Mesothelial cell of epicardium (in vitro differentiated cells): Measurements from ENCODE around the gene GLI1. TPM values are rescaled to one million over a fixed set of nuclear protein-coding genes. Genes with fewer than 3 reads are reported as not detected.
"Not testable (repeated sequence)": the region's sequence is repeated elsewhere in the genome, so short reads cannot be mapped to it uniquely, and the experiment has no call there.

Experiments
- DNase-seq, 2 experiments: peaks; one replicate each; pipeline ENCODE4 v3.0.0; 2021; ENCODE audit warnings: low spot score in 2 of 2; ENCODE audit not compliant: unreplicated experiment in 2 of 2
- H3K27ac Mint-ChIP-seq: 2 replicates; pipeline ENCODE4 v1.8.0; 2021; ENCODE audit warnings: mixed read lengths
- H3K27me3 Mint-ChIP-seq: 2 replicates; pipeline ENCODE4 v1.8.0; 2021; ENCODE audit warnings: low read depth, mixed read lengths
- H3K36me3 Mint-ChIP-seq: 2 replicates; pipeline ENCODE4 v1.8.0; 2021; ENCODE audit warnings: mixed read lengths
- H3K4me1 Mint-ChIP-seq: 2 replicates; pipeline ENCODE4 v1.8.0; 2021; ENCODE audit warnings: mixed read lengths
- H3K4me3 Mint-ChIP-seq: 2 replicates; pipeline ENCODE4 v1.8.0; 2021; ENCODE audit warnings: mild to moderate bottlenecking, moderate library complexity, mixed read lengths
- H3K9me3 Mint-ChIP-seq: 2 replicates; pipeline ENCODE4 v1.8.0; 2021; ENCODE audit warnings: mixed read lengths
- total RNA-seq: library from RNA; stranded (reverse); gene quantifications from 3 replicates; pipeline ENCODE4 v1.2.1, GENCODE V29; 2021
- TF ChIP-seq, protein P1 (sequence below): fragments of 200-600 bp; sonication (generic); IDR thresholded peaks from one replicate; pipeline ENCODE4 v1.5.0; 2021; ENCODE audit warnings: antibody characterized with exemption; ENCODE audit not compliant: unreplicated experiment

The GLI1 gene
- total RNA-seq, 1 donor from 2014 or later = 10.1 TPM

DNA sequence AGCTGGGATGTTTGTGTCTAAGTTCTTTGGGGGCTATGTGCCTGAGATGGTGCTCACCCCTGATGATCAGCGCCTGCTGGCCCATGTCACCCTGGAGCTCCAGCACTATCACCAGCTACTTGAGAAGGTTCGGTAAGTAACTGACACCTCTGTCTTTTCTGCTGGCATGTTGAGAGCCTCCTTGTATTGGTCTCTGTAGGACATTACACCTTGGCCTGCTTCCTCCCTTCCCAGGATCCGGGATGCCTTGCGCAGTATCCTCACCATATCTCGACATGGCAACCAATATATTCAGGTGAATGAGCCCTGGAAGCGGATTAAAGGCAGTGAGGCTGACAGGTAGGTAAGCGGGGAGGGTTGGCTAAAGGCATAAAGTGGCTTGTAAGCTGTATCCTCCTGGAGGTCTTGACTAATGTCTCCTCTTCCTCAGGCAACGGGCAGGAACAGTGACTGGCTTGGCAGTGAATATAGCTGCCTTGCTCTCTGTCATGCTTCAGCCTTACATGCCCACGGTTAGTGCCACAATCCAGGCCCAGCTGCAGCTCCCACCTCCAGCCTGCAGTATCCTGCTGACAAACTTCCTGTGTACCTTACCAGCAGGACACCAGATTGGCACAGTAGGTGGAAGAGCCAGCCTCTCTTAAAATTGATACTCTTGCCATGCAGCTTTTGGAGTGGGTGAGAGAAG lies 55.3 kb downstream of the GLI1 start:
- DNase-seq = no peak
- Mint-ChIP-seq H3K27ac (no peak overlapping the region), H3K36me3 (peaks cover 42% of the 10 kb centered on the region), H3K27me3 (no peaks in the 10 kb centered on the region), H3K4me3 (no peak overlapping the region), H3K9me3 (no peaks in the 10 kb centered on the region), H3K4me1 (peaks cover 16% of the 10 kb centered on the region)
- TF ChIP-seq, protein P1, sequence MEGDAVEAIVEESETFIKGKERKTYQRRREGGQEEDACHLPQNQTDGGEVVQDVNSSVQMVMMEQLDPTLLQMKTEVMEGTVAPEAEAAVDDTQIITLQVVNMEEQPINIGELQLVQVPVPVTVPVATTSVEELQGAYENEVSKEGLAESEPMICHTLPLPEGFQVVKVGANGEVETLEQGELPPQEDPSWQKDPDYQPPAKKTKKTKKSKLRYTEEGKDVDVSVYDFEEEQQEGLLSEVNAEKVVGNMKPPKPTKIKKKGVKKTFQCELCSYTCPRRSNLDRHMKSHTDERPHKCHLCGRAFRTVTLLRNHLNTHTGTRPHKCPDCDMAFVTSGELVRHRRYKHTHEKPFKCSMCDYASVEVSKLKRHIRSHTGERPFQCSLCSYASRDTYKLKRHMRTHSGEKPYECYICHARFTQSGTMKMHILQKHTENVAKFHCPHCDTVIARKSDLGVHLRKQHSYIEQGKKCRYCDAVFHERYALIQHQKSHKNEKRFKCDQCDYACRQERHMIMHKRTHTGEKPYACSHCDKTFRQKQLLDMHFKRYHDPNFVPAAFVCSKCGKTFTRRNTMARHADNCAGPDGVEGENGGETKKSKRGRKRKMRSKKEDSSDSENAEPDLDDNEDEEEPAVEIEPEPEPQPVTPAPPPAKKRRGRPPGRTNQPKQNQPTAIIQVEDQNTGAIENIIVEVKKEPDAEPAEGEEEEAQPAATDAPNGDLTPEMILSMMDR = no peak

DNA sequence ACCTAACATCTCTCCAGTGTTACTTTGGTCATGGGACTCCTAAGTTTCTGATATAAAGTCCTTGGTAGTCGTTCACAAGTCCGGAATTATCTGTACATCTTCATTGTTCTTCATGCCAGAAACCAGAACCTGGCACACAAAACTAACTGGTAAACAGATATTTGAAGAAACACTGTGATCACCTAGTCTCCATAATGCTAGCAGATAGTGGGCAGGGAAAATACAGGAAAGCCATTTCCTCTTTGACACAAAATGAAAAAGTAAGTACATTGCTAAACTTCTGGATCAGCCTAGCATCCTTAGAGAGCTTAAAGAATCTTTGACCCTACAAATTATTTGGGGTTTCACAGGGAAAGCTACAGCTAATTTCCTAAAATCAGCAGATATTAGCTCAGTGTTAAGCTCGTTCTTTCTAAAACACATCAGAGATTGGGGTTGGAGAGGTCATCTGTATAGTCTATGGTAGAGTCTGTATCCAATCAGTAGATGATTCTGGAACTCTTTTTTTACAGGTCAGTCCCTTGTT lies 55.9 kb downstream of the GLI1 start:
- no peak for DNase-seq
- Mint-ChIP-seq H3K36me3 (peaks cover 41% of the 10 kb centered on the region), H3K27me3 (no peaks in the 10 kb centered on the region), H3K4me1 (peaks cover 16% of the 10 kb centered on the region), H3K27ac (no peak overlapping the region), H3K4me3 (no peak overlapping the region), H3K9me3 (no peaks in the 10 kb centered on the region)
- TF ChIP-seq, protein P1 = no peak

DNA sequence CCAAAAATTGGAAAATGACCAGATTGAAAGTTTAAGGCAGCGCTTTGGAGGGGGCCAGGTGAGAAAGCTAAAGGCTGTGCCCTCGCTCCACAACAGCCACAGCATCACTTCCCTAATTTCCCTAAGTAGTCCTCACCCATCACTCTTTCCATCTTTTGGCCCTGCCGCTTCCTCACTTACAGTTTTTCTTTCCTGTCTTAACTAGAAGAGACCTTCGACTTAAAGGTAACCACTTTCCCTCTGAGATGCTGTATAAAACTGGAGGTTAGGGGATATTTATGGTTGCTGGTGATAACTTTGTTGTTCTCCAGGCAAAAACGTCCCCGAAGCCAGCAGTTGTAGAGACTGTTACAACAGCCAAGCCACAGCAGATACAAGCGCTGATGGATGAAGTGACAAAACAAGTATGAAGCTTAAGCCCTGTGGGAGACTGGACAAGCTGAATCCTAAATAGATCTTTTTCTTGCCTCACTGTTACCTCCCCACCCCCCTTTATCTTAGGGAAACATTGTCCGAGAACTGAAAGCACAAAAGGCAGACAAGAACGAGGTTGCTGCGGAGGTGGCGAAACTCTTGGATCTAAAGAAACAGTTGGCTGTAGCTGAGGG lies 56.5 kb downstream of the GLI1 start:
- Mint-ChIP-seq H3K9me3 (no peaks in the 10 kb centered on the region), H3K4me3 (no peak overlapping the region), H3K27me3 (no peaks in the 10 kb centered on the region), H3K27ac (peak overlapping the region; percentile 48), H3K36me3 (peaks cover 41% of the 10 kb centered on the region), H3K4me1 (peaks cover 18% of the 10 kb centered on the region)
- DNase-seq = no peak
- TF ChIP-seq, protein P1 = no peak

DNA sequence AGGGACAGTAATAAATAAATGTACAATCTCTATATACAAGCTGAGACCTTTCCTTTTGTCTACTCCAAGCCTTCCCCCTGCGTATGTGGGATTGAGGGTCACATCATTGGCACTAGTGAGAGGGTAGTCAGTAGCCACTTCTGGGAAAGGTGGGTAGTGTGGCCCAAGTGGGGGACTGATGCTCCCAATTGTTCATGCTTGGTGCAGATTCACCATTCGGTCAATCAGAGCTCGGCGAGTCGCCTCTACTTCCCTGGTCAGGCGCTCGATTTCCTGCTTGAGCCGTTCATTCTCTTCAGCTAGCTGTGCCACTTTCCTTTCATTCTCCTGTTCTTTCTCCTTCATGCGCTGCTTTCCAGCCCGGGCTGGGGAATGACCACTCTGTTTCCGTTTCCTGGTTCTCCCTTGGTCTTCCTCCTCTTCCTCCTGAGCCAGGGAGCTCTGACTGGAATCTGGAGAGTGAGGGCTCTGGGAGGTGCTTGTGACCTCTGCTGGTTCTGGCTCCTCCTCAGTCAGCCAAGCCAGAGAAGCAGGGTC lies 57.1 kb downstream of the GLI1 start:
- peaks cover 41% of the 10 kb centered on the region for H3K36me3 Mint-ChIP-seq
- TF ChIP-seq, protein P1 = no peak
- no peaks in the 10 kb centered on the region for H3K9me3 Mint-ChIP-seq
- no peaks in the 10 kb centered on the region for H3K27me3 Mint-ChIP-seq
- H3K4me1 Mint-ChIP-seq = peaks cover 25% of the 10 kb centered on the region
- no peak for DNase-seq
- no peak overlapping the region for H3K4me3 Mint-ChIP-seq
- H3K27ac Mint-ChIP-seq = peak overlapping the region; percentile 48

DNA sequence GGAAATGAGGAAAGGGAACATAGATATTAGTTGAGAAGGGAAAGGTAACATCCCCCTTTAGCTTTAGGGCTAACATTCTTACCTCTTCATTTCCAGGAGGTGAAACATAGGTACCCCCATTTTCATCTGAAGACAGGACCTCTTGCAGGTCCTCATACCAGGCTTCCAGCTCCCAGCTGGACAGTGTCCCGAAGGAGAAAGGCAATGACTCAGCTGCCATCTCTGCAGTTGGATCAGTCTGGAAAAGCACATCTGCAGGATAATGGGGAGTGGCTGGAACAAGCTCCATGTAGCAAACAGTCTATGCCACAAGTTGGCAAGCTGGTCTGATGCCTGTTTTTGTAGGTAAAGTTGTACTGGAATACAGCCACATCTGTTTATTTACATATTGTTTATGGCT lies 57.6 kb downstream of the GLI1 start:
- Mint-ChIP-seq H3K36me3 (peaks cover 38% of the 10 kb centered on the region), H3K27me3 (no peaks in the 10 kb centered on the region), H3K4me1 (peaks cover 29% of the 10 kb centered on the region), H3K27ac (no peak overlapping the region), H3K9me3 (no peaks in the 10 kb centered on the region), H3K4me3 (no peak overlapping the region)
- TF ChIP-seq, protein P1 = no peak
- DNase-seq = no peak

DNA sequence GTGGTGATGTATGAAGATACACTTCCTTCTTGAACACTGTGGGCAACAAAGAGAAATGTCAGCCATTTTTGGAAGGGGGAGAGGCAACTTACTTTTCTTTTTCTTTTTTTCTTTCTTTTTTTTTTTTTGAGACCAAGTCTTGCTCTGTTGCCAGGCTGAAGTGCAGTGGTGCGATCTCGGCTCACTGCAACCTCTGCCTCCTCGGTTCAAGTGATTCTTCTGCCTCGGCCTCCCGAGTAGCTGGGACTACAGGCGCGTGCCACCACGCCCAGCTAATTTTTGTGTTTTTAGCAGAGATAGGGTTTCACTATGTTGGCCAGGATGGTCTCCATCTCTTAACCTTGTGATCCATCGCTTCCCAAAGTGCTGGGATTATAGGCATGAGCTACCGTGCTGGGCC lies 58.1 kb downstream of the GLI1 start:
- not testable (repeated sequence) for DNase-seq, H3K9me3 Mint-ChIP-seq, H3K4me3 Mint-ChIP-seq, H3K27me3 Mint-ChIP-seq
- H3K4me1 Mint-ChIP-seq = peaks cover 29% of the 10 kb centered on the region
- peaks cover 33% of the 10 kb centered on the region for H3K36me3 Mint-ChIP-seq
- H3K27ac Mint-ChIP-seq = peak overlapping the region; percentile 52
